ENCODE measurements around the gene ZC3H6.

DNA sequence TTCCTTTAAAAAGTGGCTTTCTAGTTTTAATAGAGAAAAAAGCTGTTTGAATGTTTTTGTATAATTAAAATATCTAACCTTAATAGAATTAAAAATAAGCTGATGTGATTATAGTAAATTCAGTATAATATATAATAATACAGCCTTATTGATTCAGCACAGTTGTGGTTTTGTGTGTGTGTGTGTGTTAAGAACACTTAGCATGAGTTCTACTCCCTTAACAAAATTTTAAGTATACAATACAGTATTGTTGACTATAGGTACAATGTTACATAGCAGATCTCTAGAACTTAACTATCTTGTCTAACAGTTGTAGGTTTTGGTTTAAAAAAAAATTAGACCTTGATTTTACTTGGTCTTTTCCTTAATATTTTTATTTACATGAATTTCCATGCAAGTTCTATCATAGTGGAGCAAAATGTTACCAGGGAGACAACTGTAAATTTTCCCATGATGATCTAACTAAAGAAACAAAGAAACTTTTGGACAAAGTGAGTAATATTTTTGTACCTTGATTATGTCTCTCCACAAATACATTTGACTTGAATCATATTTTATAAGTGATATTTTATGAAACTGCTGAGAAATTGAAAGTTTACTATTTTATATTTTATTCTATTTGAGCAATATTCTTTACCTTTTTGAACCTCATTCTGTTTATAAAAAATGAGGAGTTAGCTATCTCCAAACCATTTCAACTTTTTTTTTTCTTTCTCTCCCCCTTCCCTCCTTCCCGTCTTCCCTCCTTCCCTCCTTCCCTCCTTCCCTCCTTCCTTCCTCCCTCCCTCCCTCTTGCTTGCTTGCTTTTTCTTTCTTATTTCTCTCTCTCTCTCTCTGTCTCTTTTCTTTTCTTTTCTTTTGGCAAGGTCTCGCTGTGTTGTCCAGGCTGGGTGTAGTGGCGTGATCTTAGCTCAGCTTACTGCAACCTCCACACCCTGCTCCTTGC, 46.3 kb downstream of the ZC3H6 start:
- TF ChIP-seq, protein P1, sequence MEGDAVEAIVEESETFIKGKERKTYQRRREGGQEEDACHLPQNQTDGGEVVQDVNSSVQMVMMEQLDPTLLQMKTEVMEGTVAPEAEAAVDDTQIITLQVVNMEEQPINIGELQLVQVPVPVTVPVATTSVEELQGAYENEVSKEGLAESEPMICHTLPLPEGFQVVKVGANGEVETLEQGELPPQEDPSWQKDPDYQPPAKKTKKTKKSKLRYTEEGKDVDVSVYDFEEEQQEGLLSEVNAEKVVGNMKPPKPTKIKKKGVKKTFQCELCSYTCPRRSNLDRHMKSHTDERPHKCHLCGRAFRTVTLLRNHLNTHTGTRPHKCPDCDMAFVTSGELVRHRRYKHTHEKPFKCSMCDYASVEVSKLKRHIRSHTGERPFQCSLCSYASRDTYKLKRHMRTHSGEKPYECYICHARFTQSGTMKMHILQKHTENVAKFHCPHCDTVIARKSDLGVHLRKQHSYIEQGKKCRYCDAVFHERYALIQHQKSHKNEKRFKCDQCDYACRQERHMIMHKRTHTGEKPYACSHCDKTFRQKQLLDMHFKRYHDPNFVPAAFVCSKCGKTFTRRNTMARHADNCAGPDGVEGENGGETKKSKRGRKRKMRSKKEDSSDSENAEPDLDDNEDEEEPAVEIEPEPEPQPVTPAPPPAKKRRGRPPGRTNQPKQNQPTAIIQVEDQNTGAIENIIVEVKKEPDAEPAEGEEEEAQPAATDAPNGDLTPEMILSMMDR (conservative IDR thresholded peaks at IDR 0.05; ENCODE audit: low read depth, low read length): no peak
- TF ChIP-seq POLR2A (IDR thresholded peaks at IDR 0.05; ENCODE audit: low read depth, low read length) (no peak), RAD21 (IDR thresholded peaks at IDR 0.05; ENCODE audit: low read length) (no peak), SMC3 (IDR thresholded peaks at IDR 0.05; ENCODE audit: low read depth, low read length) (no peak), BHLHE40 (IDR thresholded peaks at IDR 0.05; ENCODE audit: low read depth, low read length) (no peak), MAFK (IDR thresholded peaks at IDR 0.05; ENCODE audit: low read depth, low read length) (no peak)
- TF ChIP-seq, protein P2, sequence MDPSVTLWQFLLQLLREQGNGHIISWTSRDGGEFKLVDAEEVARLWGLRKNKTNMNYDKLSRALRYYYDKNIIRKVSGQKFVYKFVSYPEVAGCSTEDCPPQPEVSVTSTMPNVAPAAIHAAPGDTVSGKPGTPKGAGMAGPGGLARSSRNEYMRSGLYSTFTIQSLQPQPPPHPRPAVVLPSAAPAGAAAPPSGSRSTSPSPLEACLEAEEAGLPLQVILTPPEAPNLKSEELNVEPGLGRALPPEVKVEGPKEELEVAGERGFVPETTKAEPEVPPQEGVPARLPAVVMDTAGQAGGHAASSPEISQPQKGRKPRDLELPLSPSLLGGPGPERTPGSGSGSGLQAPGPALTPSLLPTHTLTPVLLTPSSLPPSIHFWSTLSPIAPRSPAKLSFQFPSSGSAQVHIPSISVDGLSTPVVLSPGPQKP (IDR thresholded peaks at IDR 0.05; ENCODE audit: borderline replicate concordance, low read depth, low read length): no peak

Measured in IMR-90 (cell line).